PC-9 (cell line): Measurements from ENCODE around the gene INO80C. TPM values are rescaled to one million over a fixed set of nuclear protein-coding genes. Genes with fewer than 3 reads are reported as not detected.

Experiments used
- Bru-seq: library from RNA; stranded (reverse); fragments of 400-500 nt; gene quantifications from one replicate; lab custom pipeline; 2021; lab: Mats Ljungman, UMichigan
- BruChase-seq, 2 experiments: library from RNA; stranded (reverse); fragments of 400-500 nt; gene quantifications; one replicate each; lab custom pipeline; 2021; lab: Mats Ljungman, UMichigan
- BruUV-seq: library from RNA; stranded (reverse); fragments of 400-500 nt; replicated peaks from 2 replicates; lab custom pipeline; 2021; lab: Mats Ljungman, UMichigan
- CTCF ChIA-PET: fragments of 300-600 bp; sonication (Branson Sonifier 250); formaldehyde crosslinking; loops from one replicate; lab custom pipeline; 2022; ENCODE audit warnings: antibody characterized with exemption; lab: Charles Lee
- POLR2A ChIA-PET: fragments of 300-600 bp; sonication (Branson Sonifier 250); formaldehyde crosslinking; loops from one replicate; lab custom pipeline; 2022; ENCODE audit warnings: antibody characterized with exemption; ENCODE audit not compliant: unreplicated experiment; lab: Charles Lee
- DNase-seq, 2 experiments: peaks; one replicate each; pipeline versions ENCODE4 v3.0.0 to v3.0.0-alpha.2; 2015 to 2022; ENCODE audit warnings: mixed read lengths in 1 of 2
- H2AFZ ChIP-seq: fragments of 200-600 bp; sonication (generic); 2 replicates; pipeline ENCODE4 v1.8.1; 2017; ENCODE audit warnings: antibody characterized with exemption
- H3F3A ChIP-seq: fragments of 200-600 bp; sonication (generic); 2 replicates; pipeline ENCODE4 v1.8.1; 2017; ENCODE audit warnings: antibody characterized with exemption, mild to moderate bottlenecking, low read depth; ENCODE audit not compliant: insufficient read depth
- H3K27ac ChIP-seq: fragments of 200-600 bp; sonication (generic); 2 replicates; pipeline ENCODE4 v1.6.1; 2016; ENCODE audit warnings: mixed run types
- H3K27me3 ChIP-seq: fragments of 200-600 bp; sonication (generic); 2 replicates; pipeline ENCODE4 v1.6.1; 2016; ENCODE audit warnings: low read depth, mixed run types; ENCODE audit not compliant: insufficient read depth
- H3K36me3 ChIP-seq: fragments of 200-600 bp; sonication (generic); 2 replicates; pipeline ENCODE4 v1.6.1; 2016; ENCODE audit warnings: low read depth, mixed run types
- H3K4me1 ChIP-seq: fragments of 200-600 bp; sonication (generic); replicated peaks from 2 replicates; pipeline ENCODE4 v1.6.1; 2016; ENCODE audit warnings: mixed run types; ENCODE audit not compliant: insufficient read depth
- H3K4me2 ChIP-seq: fragments of 200-600 bp; sonication (generic); 2 replicates; pipeline ENCODE4 v1.6.1; 2017; ENCODE audit warnings: mixed run types
- H3K4me3 ChIP-seq: fragments of 200-600 bp; sonication (generic); 2 replicates; pipeline ENCODE4 v1.6.1; 2016; ENCODE audit warnings: mixed run types
- H3K79me2 ChIP-seq: fragments of 200-600 bp; sonication (generic); 2 replicates; pipeline ENCODE4 v1.6.1; 2017; ENCODE audit warnings: low read depth, mixed run types
- H3K9me2 ChIP-seq: fragments of 200-600 bp; sonication (generic); 2 replicates; pipeline ENCODE4 v1.8.1; 2017; ENCODE audit warnings: mild to moderate bottlenecking; ENCODE audit not compliant: insufficient read depth
- H3K9me3 ChIP-seq: fragments of 200-600 bp; sonication (generic); 2 replicates; pipeline ENCODE4 v1.8.1; 2016; ENCODE audit warnings: low read depth; ENCODE audit not compliant: insufficient read depth
- H4K20me1 ChIP-seq: fragments of 200-600 bp; sonication (generic); 2 replicates; pipeline ENCODE4 v1.8.1; 2017; ENCODE audit not compliant: insufficient read depth
- CTCF ChIP-seq: fragments of 200-600 bp; sonication (generic); conservative IDR thresholded peaks from 2 replicates; pipeline ENCODE4 v1.6.1; 2017; ENCODE audit warnings: mixed run types, antibody characterized with exemption, mild to moderate bottlenecking, moderate library complexity
- EZH2 ChIP-seq: fragments of 200-600 bp; sonication (generic); IDR thresholded peaks from 2 replicates; pipeline ENCODE4 v1.8.0; 2017; ENCODE audit warnings: antibody characterized with exemption, low read depth
- intact Hi-C: fragments of 100-400 bp; cut with micrococcal nuclease; formaldehyde crosslinking; loops from one replicate; pipeline ENCODE4 v1.10.0; 2022; ENCODE audit not compliant: unreplicated experiment
- long read RNA-seq: library from polyadenylated mRNA; stranded (forward); transcript quantifications from one replicate; pipeline ENCODE4 v2.0.0, GENCODE V29; 2022
- total RNA-seq: library from RNA; stranded (reverse); gene quantifications from 2 replicates; pipeline ENCODE4 v1.2.3, GENCODE V29; 2021

Gene INO80C
- 23.9 and 29.5 TPM in 2 replicates for total RNA-seq
- percentile 66 among the genes with signal in this experiment for Bru-seq, nascent RNA
- BruChase-seq, experiment 1, labeled RNA remaining after a 2-hour chase = percentile 75 among the genes with signal in this experiment
- BruChase-seq, experiment 2, labeled RNA remaining after a 6-hour chase = percentile 94 among the genes with signal in this experiment
- long read RNA-seq, transcript INO80C-202 (5 exons, 974 nt) = major isoform, 31 of 51 reads
- long read RNA-seq, partial matches to known transcripts = 8 of 51 reads
- long read RNA-seq, other reads (novel, unspliced or antisense) = 9 of 51 reads

GRCh38 chr18:35497370-35498197, at the start of gene INO80C:
Gene INO80C (minus strand): TSS chr18:35497960. CDS start chr18:35497874, 86 bp downstream.
- Histone ChIP-seq H3K4me1 (peaks cover 23% of the 10 kb centered on the region), H3K4me2 (peak within 1 kb of the TSS; percentile 99), H3K9me2 (no peaks in the 10 kb centered on the region), H4K20me1 (no peaks in the 10 kb centered on the region), H3K27ac (peak within 1 kb of the TSS; percentile 79), H3K79me2 (peaks cover 23% of the 10 kb centered on the region), H3K27me3 (no peaks in the 10 kb centered on the region), H3K4me3 (peak within 1 kb of the TSS; percentile 65), H3K36me3 (no peaks in the 10 kb centered on the region), H3K9me3 (no peaks in the 10 kb centered on the region), H3F3A (peaks cover 18% of the 10 kb centered on the region; the same call in 1 of the 2 replicates), H2AFZ (peak within 1 kb of the TSS; percentile 75)
- DNase-seq = peak; percentile 79 to 84
- BruUV-seq = TSS peak; percentile 96
- ChIA-PET CTCF (no interaction called here), POLR2A (interaction anchor here (0.6 to 0.7 kb wide), 2 partner anchors 16 to 111 kb away, joined by 6 to 9 read pairs; no protein-coding TSS in a partner anchor)
- TF ChIP-seq CTCF (no peak), EZH2 (no peak)
- intact Hi-C loops = no loop called here

GRCh38 chr18:35547008-35547605, 49.3 kb upstream of the INO80C start:
- H3K27ac ChIP-seq = no peak overlapping the region
- BruUV-seq = no TSS peak
- no peaks in the 10 kb centered on the region for H3F3A ChIP-seq
- no peaks in the 10 kb centered on the region for H4K20me1 ChIP-seq
- H3K4me3 ChIP-seq = no peak overlapping the region
- intact Hi-C loops = no loop called here
- no peak overlapping the region for H3K4me2 ChIP-seq
- no peak for DNase-seq
- ChIA-PET POLR2A (no interaction called here), CTCF (no interaction called here)
- H3K36me3 ChIP-seq = no peaks in the 10 kb centered on the region
- H3K27me3 ChIP-seq = no peaks in the 10 kb centered on the region
- H3K9me3 ChIP-seq = no peaks in the 10 kb centered on the region
- TF ChIP-seq EZH2 (no peak), CTCF (no peak)
- H3K79me2 ChIP-seq = no peaks in the 10 kb centered on the region
- H3K9me2 ChIP-seq = no peaks in the 10 kb centered on the region
- H3K4me1 ChIP-seq = no peaks in the 10 kb centered on the region
- H2AFZ ChIP-seq = no peak overlapping the region

GRCh38 chr18:35542356-35542755, 44.6 kb upstream of the INO80C start:
- Histone ChIP-seq H3K4me3 (no peak overlapping the region), H3K27me3 (no peaks in the 10 kb centered on the region), H3K36me3 (no peaks in the 10 kb centered on the region), H3K4me1 (no peaks in the 10 kb centered on the region), H3K27ac (no peak overlapping the region), H3K79me2 (no peaks in the 10 kb centered on the region), H3K9me2 (no peaks in the 10 kb centered on the region), H4K20me1 (no peaks in the 10 kb centered on the region), H2AFZ (no peak overlapping the region), H3K4me2 (no peak overlapping the region), H3F3A (no peaks in the 10 kb centered on the region), H3K9me3 (no peaks in the 10 kb centered on the region)
- TF ChIP-seq CTCF = no peak
- intact Hi-C loops = no loop called here
- CTCF ChIA-PET = no interaction called here
- no TSS peak for BruUV-seq
- no peak for DNase-seq
- POLR2A ChIA-PET = no interaction called here
